SU-DHL-6 (cell line): ENCODE measurements around the gene MBNL1.

ENCODE experiments used
- H2AFZ ChIP-seq: fragments of 200-600 bp; sonication (generic); 2 replicates; pipeline ENCODE4 v1.6.1; 2014; ENCODE audit warnings: low read depth, mild to moderate bottlenecking, moderate library complexity, mixed read lengths, antibody characterized with exemption, low read length; ENCODE audit not compliant: severe bottlenecking
- H3F3A ChIP-seq: fragments of 200-600 bp; shearing (Covaris generic); 2 replicates; pipeline ENCODE4 v1.6.0; 2016; ENCODE audit warnings: antibody characterized with exemption, mild to moderate bottlenecking; ENCODE audit not compliant: insufficient read depth
- H3K27ac ChIP-seq: fragments of 200-600 bp; sonication (generic); 2 replicates; pipeline ENCODE4 v1.5.1; 2016; ENCODE audit warnings: low read depth, mild to moderate bottlenecking, low read length, moderate library complexity, mixed read lengths
- H3K27me3 ChIP-seq: fragments of 200-600 bp; sonication (generic), shearing (Covaris generic); 2 replicates; pipeline ENCODE4 v1.6.0; 2014; ENCODE audit warnings: mild to moderate bottlenecking, low read length
- H3K36me3 ChIP-seq: fragments of 200-600 bp; sonication (generic); 2 replicates; pipeline ENCODE4 v1.6.1; 2014; ENCODE audit warnings: mild to moderate bottlenecking, low read length, mixed read lengths
- H3K4me2 ChIP-seq: fragments of 300-600, 200-600 bp; shearing (Covaris generic), sonication (generic); 2 replicates; pipeline ENCODE4 v1.6.0; 2014; ENCODE audit warnings: low read length, low read depth, mild to moderate bottlenecking; ENCODE audit not compliant: poor library complexity, severe bottlenecking
- H3K4me3 ChIP-seq: fragments of 200-600 bp; sonication (generic); 2 replicates; pipeline ENCODE4 v1.5.1; 2014; ENCODE audit warnings: antibody characterized with exemption, low read length, mild to moderate bottlenecking, mixed read lengths; ENCODE audit not compliant: insufficient read depth, poor library complexity, severe bottlenecking
- H3K79me2 ChIP-seq: fragments of 200-600 bp; sonication (generic); 2 replicates; pipeline ENCODE4 v1.6.1; 2014; ENCODE audit warnings: mild to moderate bottlenecking, low read length, moderate library complexity; ENCODE audit not compliant: insufficient read depth
- H3K9ac ChIP-seq: fragments of 200-600 bp; sonication (generic); 2 replicates; pipeline ENCODE4 v1.7.0; 2014; ENCODE audit warnings: mild to moderate bottlenecking, low read length
- H3K9me2 ChIP-seq: fragments of 200-600 bp; sonication (generic); replicated peaks from 2 replicates; pipeline ENCODE4 v1.6.1; 2014; ENCODE audit warnings: low read length; ENCODE audit not compliant: insufficient read depth
- H3K9me3 ChIP-seq: fragments of 200-600 bp; sonication (generic); 2 replicates; pipeline ENCODE4 v1.6.1; 2014; ENCODE audit warnings: low read length, mixed read lengths; ENCODE audit not compliant: insufficient read depth
- H4K20me1 ChIP-seq: fragments of 200-600 bp; sonication (generic); 2 replicates; pipeline ENCODE4 v1.6.1; 2014; ENCODE audit warnings: low read depth, mild to moderate bottlenecking, antibody characterized with exemption, low read length, moderate library complexity, mixed read lengths
- EZH2phosphoT487 ChIP-seq: fragments of 200-600 bp; sonication (generic), shearing (Covaris generic); conservative IDR thresholded peaks from 2 replicates; pipeline ENCODE4 v1.6.1; 2018; ENCODE audit warnings: mild to moderate bottlenecking, antibody characterized with exemption, low read length, moderate library complexity, mixed read lengths
- TF ChIP-seq, protein P1 (sequence below): fragments of 200-600 bp; sonication (generic); IDR thresholded peaks from one replicate; pipeline ENCODE4 v1.5.1; 2017; ENCODE audit warnings: antibody characterized with exemption, mild to moderate bottlenecking, low read length, moderate library complexity; ENCODE audit not compliant: insufficient read depth, poor library complexity, severe bottlenecking

MBNL1 gene

DNA sequence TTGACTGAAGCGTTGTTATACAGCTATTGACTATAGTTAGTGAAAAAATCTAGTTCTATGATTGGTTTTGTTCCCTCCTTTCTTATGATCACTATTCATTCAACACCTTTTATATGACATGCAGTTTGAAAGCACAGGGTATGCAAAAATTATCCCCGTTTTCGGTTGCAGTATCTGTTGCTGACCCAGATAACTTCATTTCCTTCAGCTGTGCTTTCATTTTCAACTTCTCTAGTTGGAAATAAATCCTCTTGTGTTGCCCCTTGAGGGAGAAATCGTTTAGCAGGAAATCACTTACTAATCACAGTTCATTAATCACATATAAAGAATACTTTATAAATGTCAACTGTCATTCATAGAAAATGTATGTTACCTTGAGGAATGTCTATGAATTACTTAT is 55.1 kb downstream of the MBNL1 start:
- H3K36me3 ChIP-seq, result peaks cover 26% of the 10 kb centered on the region
- no peak overlapping the region for H3K9ac ChIP-seq
- H3K4me3 ChIP-seq, result no peak overlapping the region
- H3K27ac ChIP-seq, result peak overlapping the region; percentile 60; the same call in 1 of the 2 replicates
- no peaks in the 10 kb centered on the region for H3K9me3 ChIP-seq
- peaks cover 51% of the 10 kb centered on the region for H4K20me1 ChIP-seq
- peaks cover 99% of the 10 kb centered on the region for H3K79me2 ChIP-seq
- peaks cover 33% of the 10 kb centered on the region; the same call in 1 of the 2 replicates for H3F3A ChIP-seq
- H2AFZ ChIP-seq, result no peak overlapping the region
- H3K9me2 ChIP-seq, result no peaks in the 10 kb centered on the region
- H3K27me3 ChIP-seq, result no peaks in the 10 kb centered on the region
- no peak overlapping the region for H3K4me2 ChIP-seq
- TF ChIP-seq, protein P1, sequence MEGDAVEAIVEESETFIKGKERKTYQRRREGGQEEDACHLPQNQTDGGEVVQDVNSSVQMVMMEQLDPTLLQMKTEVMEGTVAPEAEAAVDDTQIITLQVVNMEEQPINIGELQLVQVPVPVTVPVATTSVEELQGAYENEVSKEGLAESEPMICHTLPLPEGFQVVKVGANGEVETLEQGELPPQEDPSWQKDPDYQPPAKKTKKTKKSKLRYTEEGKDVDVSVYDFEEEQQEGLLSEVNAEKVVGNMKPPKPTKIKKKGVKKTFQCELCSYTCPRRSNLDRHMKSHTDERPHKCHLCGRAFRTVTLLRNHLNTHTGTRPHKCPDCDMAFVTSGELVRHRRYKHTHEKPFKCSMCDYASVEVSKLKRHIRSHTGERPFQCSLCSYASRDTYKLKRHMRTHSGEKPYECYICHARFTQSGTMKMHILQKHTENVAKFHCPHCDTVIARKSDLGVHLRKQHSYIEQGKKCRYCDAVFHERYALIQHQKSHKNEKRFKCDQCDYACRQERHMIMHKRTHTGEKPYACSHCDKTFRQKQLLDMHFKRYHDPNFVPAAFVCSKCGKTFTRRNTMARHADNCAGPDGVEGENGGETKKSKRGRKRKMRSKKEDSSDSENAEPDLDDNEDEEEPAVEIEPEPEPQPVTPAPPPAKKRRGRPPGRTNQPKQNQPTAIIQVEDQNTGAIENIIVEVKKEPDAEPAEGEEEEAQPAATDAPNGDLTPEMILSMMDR, result no peak
- no peak for TF ChIP-seq EZH2phosphoT487

DNA sequence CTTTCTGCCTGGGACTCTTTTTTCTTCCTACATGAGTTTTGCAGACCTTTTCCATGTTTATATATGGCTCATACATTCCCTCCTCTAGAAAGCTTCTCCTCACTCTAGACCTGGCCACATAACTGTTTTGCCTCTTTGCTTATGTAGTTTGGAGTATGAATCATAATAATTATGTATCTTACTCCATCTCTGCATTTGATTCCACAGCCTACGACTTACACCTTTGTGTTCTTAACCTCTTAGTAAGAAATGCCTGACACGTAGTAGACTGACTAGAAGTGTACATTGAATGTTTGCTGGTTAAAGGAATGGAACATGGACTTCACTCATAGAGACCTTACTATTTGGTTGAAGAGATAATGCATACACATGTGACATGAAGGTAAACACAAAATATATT is 56.4 kb downstream of the MBNL1 start:
- Histone ChIP-seq H2AFZ (no peak overlapping the region), H3K4me3 (no peak overlapping the region), H3K36me3 (peaks cover 32% of the 10 kb centered on the region), H3K79me2 (peaks cover 98% of the 10 kb centered on the region), H3F3A (peaks cover 31% of the 10 kb centered on the region; the same call in 1 of the 2 replicates), H3K9ac (no peak overlapping the region), H3K27ac (no peak overlapping the region), H3K9me3 (no peaks in the 10 kb centered on the region), H3K9me2 (no peaks in the 10 kb centered on the region), H3K4me2 (no peak overlapping the region), H3K27me3 (no peaks in the 10 kb centered on the region), H4K20me1 (peaks cover 53% of the 10 kb centered on the region)
- TF ChIP-seq, protein P1, result no peak
- TF ChIP-seq EZH2phosphoT487, result no peak

DNA sequence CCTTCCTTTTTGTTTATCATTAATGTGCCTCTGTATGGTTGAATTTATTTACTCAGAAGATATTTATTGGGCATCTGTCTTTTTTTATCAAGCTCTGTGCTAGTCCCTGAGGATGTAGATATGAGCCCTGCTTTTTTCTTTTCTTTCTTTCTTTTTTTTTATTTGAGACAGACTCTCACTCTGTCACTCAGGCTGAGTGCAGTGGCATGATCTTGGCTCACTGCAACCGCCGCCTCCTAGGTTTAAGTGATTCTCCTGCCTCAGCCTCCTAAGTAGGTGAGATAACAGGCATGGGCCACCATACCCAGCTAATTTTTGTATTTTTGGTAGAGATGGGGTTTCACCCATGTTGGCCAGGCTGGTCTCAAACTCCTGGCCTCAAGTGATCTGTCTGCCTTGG is 58.5 kb downstream of the MBNL1 start:
- peaks cover 63% of the 10 kb centered on the region for H4K20me1 ChIP-seq
- no peak overlapping the region for H3K9ac ChIP-seq
- no peaks in the 10 kb centered on the region for H3K9me2 ChIP-seq
- no peaks in the 10 kb centered on the region for H3K27me3 ChIP-seq
- H3K9me3 ChIP-seq, result no peaks in the 10 kb centered on the region
- no peak overlapping the region for H3K4me3 ChIP-seq
- H3F3A ChIP-seq, result peaks cover 22% of the 10 kb centered on the region; the same call in 1 of the 2 replicates
- no peak overlapping the region for H3K4me2 ChIP-seq
- no peak overlapping the region for H2AFZ ChIP-seq
- no peak overlapping the region for H3K27ac ChIP-seq
- H3K79me2 ChIP-seq, result peaks cover 98% of the 10 kb centered on the region
- TF ChIP-seq, protein P1, result no peak
- no peak for TF ChIP-seq EZH2phosphoT487
- peaks cover 31% of the 10 kb centered on the region for H3K36me3 ChIP-seq
